HG03469 (cell line): Measurements from ENCODE around the gene KRTAP6-2.

Source experiments
- ATAC-seq: cut with Tn5 transposase; IDR thresholded peaks from one replicate; pipeline ENCODE4 v1.9.1; 2021; ENCODE audit warnings: mild to moderate bottlenecking, moderate library complexity, moderate number of reproducible peaks; ENCODE audit not compliant: unreplicated experiment

Gene KRTAP6-2, protein sequence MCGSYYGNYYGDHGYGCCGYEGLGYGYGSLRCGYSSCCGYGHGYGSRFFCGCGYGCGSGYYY

DNA sequence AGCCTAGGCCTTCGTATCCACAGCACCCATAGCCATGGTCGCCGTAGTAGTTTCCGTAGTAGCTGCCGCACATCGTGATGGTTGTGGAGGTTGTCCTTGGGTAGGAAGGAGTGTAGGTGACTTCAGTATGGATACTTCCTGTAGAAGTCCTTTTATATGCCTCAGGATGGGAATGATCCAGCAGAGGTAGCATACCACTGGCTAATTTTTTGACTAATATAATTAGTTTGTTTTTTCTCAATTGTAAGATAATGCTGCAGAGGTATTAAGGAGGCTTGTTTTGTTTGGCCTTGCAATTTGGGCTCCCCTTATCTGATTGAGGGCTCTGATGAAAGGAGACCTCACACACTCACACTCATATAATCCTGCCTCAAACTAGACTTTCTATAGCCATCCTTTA is at the start of gene KRTAP6-2:
Gene KRTAP6-2, minus strand, starts transcription at position 101 of the 400 bp plus-strand sequence. Its CDS starts 28 bp downstream, at position 73.
- ATAC-seq = no peak

DNA sequence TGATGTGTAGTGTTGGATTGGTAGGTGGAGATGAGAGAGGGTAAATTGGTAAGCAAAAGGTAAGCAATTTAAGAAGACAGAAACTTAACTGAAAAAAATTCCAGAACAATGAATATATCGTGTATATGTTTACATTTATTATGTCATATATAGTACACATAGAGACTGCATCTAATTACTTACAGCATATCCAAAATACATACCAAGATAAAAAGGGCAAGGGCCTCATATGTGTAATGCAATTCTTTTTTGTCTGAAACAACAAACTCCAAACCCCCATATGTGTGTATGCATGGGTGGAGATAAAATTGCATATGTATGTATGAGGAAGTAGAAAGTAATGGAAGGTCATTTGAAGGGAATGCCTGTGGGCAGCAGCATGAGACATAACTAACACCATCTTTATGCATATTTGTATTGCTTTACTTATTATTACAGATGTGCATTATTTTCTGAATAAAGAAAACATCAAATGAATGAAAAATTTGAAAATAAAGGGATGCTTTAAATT is 48.3 kb upstream of the KRTAP6-2 start:
- ATAC-seq = no peak

DNA sequence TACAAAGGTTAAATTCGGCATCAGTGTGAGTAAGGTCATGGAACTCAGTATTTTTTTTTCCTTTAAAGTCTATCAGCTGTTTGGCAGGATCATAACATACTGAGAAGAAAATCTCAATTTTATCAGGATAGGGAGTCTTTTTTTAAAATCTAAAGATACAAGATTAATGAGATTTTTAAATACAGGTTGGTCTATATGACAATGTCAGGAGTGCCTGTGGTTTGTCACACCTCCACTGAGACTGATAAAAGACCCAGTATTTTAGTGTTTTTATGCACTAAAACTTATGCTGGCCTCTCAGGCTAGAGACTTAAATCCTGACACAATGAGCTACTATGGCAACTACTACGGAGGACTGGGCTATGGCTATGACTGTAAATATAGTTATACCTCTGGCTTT is 43.9 kb upstream of the KRTAP6-2 start, which contains the start of gene KRTAP20-3:
Gene KRTAP20-3, plus strand, starts transcription at position 301 of the 400 bp plus-strand sequence.
- ATAC-seq = no peak

DNA sequence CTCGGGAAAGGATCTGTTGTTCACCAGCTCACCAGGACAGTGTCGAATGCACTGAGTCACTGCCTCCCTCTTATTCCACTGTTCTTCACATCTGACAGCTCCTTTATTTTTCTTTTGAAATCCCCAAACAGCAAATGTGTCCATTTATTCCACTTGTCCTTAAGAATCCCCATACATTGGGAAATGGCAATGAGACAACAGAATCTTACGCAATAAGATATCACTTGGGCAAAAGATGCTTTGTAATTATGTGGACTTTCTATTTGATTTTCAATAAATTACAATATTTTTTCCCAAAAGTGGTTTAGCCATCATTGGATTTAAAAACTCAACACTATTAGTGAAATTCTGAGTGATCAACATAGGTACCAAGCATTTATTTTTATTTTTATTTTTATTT is 40.0 kb upstream of the KRTAP6-2 start:
- no peak for ATAC-seq

GRCh38 chr21:30634906-30635305 is 36.2 kb upstream of the KRTAP6-2 start, which contains the start of gene KRTAP20-2:
Gene KRTAP20-2, plus strand, starts transcription at chr21:30635206. Its CDS starts 58 bp downstream, at chr21:30635264.
- no peak for ATAC-seq

DNA sequence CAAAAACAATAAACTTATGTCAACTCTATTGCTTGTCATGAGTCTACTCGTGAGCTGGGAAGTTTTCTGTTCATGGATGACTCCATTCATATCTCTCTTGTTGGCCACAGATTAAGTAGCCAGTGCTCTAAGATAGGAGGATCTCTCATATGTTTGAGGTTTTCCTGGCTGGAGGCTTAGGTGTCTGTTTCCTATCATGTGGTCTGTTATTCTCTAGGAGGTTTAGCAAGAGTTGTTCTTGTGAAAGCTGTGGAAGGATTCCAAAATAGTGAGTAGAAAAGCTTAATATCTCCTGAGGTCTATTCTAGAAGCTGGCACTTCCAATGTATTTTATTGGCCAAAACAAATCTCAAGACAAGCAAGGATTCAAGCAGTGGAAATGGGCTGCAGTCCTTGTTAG is 30.5 kb upstream of the KRTAP6-2 start:
- ATAC-seq = no peak

GRCh38 chr21:30628109-30628508 is 29.4 kb upstream of the KRTAP6-2 start:
- ATAC-seq = no peak

DNA sequence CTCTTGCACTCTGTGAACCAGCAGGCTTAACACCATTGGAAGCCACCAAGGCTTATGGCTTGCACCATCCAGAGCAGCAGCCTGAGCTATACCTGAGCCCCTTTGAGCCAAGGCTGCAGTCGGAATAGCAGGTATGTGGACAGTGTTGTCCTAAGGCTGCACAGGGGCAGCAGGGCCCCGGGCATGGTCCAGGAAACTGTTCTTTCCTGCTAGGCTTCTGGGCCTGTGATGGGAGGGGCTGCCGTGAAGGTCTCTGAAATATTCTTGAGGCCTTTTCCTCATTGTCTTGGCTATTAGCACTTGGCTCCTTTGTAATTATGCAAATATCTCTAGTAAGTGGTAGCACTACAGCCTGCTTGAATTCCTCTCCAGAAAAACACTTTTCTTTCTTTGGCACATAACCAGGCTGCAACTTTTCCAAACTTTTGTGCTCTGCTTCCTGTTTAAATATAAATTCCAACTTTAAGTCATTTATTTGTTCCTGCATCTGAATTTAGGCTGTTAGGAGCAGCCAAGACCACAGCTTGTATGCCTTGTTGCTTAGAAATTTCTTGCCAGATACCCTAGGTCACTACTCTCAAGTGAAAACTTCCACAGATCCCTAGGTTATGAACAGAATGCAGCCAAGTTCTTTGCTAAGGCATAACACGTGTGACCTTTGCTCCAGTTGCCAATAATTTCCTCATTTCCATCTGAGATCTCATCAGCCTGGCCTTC is 26.9 kb upstream of the KRTAP6-2 start:
- no peak for ATAC-seq

DNA sequence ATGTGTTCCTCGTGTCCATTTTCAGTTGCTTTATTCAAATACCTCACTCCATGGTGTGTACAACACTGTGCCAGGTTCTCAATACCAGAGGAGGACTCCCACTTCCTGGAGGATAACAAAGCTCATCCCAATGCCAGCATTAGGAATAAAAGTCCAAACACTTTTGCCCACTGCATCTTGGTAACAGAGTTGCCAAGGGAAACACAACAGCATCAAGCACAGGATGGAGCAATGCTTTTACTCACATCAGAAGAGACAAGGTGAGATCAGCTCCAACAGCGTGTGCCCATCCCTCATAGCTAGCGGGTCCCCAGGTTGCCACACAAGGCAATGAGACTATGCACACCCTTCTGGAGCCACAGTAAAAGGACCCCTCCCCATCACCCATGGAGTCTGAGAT is 24.7 kb upstream of the KRTAP6-2 start:
- ATAC-seq = no peak

- no peak for ATAC-seq
Observed at GRCh38 chr21:30620522-30620921, 21.8 kb upstream of the KRTAP6-2 start, which contains the start of gene KRTAP20-4. Gene KRTAP20-4, plus strand, starts transcription at chr21:30620627.

DNA sequence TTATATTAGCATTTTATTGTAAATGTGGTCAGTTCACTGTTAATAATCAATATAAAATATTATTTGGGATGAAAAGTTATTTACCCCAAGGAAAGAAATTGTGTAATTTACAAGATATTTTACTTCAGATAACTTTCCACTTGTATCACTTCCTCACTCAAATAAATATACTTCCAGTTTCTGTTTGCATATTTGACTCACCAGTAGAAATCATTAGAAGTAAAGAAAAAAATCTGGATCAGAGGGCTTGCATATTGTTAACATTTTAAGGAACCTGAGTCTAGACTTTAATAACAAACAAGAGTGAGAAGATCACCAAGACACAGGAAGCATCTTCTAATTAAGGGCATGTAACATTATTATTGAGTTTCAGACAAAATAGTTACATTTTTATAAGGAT is 21.4 kb upstream of the KRTAP6-2 start:
- ATAC-seq = no peak

- ATAC-seq = no peak
Observed at GRCh38 chr21:30616125-30616524, 17.4 kb upstream of the KRTAP6-2 start, which contains the start of gene KRTAP20-1. Gene KRTAP20-1, plus strand, starts transcription at chr21:30616425. Its CDS starts 30 bp downstream, at chr21:30616455.

DNA sequence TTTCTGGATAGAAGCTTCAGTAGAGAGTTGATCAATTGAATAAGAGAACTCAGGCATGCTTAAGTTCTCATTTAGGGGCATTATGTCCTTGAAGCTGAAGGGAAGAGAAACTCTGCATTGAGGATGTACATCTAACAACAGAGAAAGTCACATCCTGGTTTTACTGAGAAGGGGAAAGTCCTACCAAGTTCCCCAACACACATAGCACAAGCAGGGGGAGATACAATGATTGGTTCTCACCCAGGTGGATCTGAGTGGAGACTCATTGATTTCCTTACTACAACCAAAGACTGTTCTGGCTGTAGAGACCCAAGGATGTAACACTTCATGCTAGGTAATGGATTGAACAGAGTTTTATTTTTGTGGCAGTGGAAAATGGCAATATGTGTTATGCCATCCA is 16.5 kb upstream of the KRTAP6-2 start:
- no peak for ATAC-seq

DNA sequence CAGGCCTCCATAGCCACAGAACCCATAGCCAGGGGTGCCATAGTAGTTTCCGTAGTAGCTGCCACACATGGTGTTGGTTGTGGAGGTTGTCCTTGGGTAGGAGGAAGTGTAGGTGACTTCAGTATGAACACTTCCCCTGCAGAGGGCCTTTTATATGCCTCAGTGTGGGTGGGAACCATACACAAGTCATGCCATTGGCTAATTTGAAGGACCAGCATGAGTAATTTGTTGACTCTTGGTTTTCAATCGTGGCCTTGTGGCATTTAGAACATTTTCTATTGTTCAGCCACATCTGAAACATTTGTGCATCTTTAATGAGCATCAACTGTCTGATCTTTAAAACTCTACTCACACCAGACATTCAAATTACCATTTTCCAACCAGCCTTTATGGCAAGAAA is 15.1 kb upstream of the KRTAP6-2 start, which contains the start of gene KRTAP6-1:
Gene KRTAP6-1, minus strand, starts transcription at position 95 of the 400 bp plus-strand sequence. Its CDS starts 26 bp downstream, at position 69.
- no peak for ATAC-seq

GRCh38 chr21:30612132-30612531 is 13.4 kb upstream of the KRTAP6-2 start:
- no peak for ATAC-seq

GRCh38 chr21:30605968-30606367 is 7.3 kb upstream of the KRTAP6-2 start:
- no peak for ATAC-seq

- ATAC-seq = no peak
Observed at GRCh38 chr21:30600787-30601186, 2.1 kb upstream of the KRTAP6-2 start, which contains the start of gene KRTAP22-1. Gene KRTAP22-1, plus strand, starts transcription at chr21:30601087.

DNA sequence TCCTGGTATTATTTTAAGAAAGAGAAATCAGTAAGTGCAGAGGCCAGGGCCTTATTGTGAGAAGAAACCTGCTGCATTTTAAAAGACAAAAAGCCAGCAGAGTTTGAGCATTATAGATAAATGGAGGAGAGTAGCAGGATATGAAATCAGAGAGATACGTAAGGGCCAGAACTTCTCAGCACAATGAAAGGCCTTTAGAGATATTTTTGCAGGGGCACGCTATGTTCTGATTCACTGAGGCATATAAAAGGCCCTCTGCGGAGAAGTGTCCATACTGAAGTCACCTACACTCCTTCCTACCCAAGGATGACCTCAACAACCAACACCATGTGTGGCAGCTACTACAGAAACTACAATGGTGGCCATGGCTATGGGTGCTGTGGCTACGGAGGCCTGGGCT is 6.6 kb downstream of the KRTAP6-2 start, which contains the start of gene KRTAP6-3:
Gene KRTAP6-3, plus strand, starts transcription at position 301 of the 400 bp plus-strand sequence. Its CDS starts 6 bp downstream, at position 307.
- ATAC-seq = no peak

- ATAC-seq = no peak
Observed at GRCh38 chr21:30590297-30590696, 8.4 kb downstream of the KRTAP6-2 start, which contains the start of gene KRTAP22-2. Gene KRTAP22-2, minus strand, starts transcription at chr21:30590397.

- no peak for ATAC-seq
Observed at GRCh38 chr21:30582870-30583269, 15.8 kb downstream of the KRTAP6-2 start.

GRCh38 chr21:30580132-30580531 is 18.6 kb downstream of the KRTAP6-2 start:
- no peak for ATAC-seq

GRCh38 chr21:30579346-30579745 is 19.4 kb downstream of the KRTAP6-2 start:
- ATAC-seq = no peak
